Nephron progenitor cell (in vitro differentiated cells): ENCODE data around the gene HPCAL1.
A peak's percentile ranks its signal among the peaks of the same experiment; 100 is the strongest.
"Not testable (repeated sequence)": the region's sequence is repeated elsewhere in the genome, so short reads cannot be mapped to it uniquely, and the experiment has no call there.

Source experiments
- DNase-seq: peaks from one replicate; pipeline ENCODE4 v3.0.0; 2021
- H3K27ac Mint-ChIP-seq: 2 replicates; pipeline ENCODE4 v1.8.0; 2021; ENCODE audit warnings: mild to moderate bottlenecking, moderate library complexity, mixed read lengths
- H3K27me3 Mint-ChIP-seq: 2 replicates; pipeline ENCODE4 v1.8.0; 2021; ENCODE audit warnings: mild to moderate bottlenecking, low read depth, mixed read lengths; ENCODE audit not compliant: poor library complexity
- H3K36me3 Mint-ChIP-seq: 2 replicates; pipeline ENCODE4 v1.8.0; 2021; ENCODE audit warnings: low read depth, mixed read lengths
- H3K4me1 Mint-ChIP-seq: 2 replicates; pipeline ENCODE4 v1.8.0; 2021; ENCODE audit warnings: mixed read lengths
- H3K4me3 Mint-ChIP-seq: 2 replicates; pipeline ENCODE4 v1.8.0; 2021; ENCODE audit warnings: mild to moderate bottlenecking, moderate library complexity, mixed read lengths
- H3K9me3 Mint-ChIP-seq: 2 replicates; pipeline ENCODE4 v1.8.0; 2021; ENCODE audit warnings: mild to moderate bottlenecking, moderate library complexity, mixed read lengths
- TF ChIP-seq, protein P1 (sequence below): fragments of 200-600 bp; sonication (generic); IDR thresholded peaks from 2 replicates; pipeline ENCODE4 v1.5.0; 2021; ENCODE audit warnings: antibody characterized with exemption

Gene HPCAL1

DNA sequence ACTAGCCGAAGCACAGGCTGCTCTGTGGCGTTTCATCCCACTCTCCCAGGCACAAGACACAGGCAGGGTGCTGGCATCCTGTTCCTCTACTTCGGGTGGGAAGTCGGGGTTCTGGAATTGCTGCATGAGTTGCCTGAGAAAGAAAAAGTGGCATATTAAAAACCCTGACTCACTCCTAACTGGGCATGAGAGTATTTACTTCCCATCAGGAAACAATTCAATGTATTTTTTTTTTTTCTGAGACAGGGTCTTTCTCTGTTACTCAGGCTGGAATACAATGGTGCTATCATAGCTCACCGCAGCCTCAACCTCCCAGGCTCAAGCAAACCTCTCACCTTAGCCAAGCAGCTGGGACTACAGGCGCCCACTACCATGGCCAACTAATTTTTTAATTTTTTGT lies 138.0 kb downstream of the HPCAL1 start:
- no peak for DNase-seq
- Mint-ChIP-seq H3K27ac (no peak overlapping the region), H3K9me3 (no peaks in the 10 kb centered on the region)

DNA sequence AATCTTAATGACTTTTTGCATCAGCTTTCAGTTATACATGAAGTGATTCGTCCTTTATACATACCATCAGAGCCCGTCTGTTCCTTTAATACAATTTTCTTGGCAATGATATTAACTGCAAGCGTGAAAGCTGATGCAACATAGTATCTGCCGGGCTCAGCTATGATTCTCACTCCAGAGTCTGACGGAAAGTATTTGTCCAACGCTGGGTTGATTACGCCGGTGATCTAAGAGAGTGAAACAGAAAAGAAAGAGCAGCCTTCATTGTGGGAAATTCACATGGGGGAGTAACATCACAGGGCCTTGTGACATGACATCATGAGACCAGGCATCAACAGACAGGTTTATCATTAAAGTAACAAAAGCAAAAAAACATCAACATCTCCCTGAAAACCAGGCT lies 139.2 kb downstream of the HPCAL1 start:
- H3K27me3 Mint-ChIP-seq, result no peaks in the 10 kb centered on the region
- peaks cover 54% of the 10 kb centered on the region for H3K36me3 Mint-ChIP-seq
- no peak for DNase-seq
- peaks cover 14% of the 10 kb centered on the region for H3K4me1 Mint-ChIP-seq
- TF ChIP-seq, protein P1, sequence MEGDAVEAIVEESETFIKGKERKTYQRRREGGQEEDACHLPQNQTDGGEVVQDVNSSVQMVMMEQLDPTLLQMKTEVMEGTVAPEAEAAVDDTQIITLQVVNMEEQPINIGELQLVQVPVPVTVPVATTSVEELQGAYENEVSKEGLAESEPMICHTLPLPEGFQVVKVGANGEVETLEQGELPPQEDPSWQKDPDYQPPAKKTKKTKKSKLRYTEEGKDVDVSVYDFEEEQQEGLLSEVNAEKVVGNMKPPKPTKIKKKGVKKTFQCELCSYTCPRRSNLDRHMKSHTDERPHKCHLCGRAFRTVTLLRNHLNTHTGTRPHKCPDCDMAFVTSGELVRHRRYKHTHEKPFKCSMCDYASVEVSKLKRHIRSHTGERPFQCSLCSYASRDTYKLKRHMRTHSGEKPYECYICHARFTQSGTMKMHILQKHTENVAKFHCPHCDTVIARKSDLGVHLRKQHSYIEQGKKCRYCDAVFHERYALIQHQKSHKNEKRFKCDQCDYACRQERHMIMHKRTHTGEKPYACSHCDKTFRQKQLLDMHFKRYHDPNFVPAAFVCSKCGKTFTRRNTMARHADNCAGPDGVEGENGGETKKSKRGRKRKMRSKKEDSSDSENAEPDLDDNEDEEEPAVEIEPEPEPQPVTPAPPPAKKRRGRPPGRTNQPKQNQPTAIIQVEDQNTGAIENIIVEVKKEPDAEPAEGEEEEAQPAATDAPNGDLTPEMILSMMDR, result no peak
- H3K27ac Mint-ChIP-seq, result peak overlapping the region; percentile 27
- no peak overlapping the region for H3K4me3 Mint-ChIP-seq
- H3K9me3 Mint-ChIP-seq, result no peaks in the 10 kb centered on the region

More for the DNA sequence above, 138.0 kb downstream of the HPCAL1 start:
- Mint-ChIP-seq H3K27me3 (no peaks in the 10 kb centered on the region), H3K36me3 (peaks cover 54% of the 10 kb centered on the region), H3K4me1 (peaks cover 3% of the 10 kb centered on the region), H3K4me3 (no peak overlapping the region)
- TF ChIP-seq, protein P1, result no peak

DNA sequence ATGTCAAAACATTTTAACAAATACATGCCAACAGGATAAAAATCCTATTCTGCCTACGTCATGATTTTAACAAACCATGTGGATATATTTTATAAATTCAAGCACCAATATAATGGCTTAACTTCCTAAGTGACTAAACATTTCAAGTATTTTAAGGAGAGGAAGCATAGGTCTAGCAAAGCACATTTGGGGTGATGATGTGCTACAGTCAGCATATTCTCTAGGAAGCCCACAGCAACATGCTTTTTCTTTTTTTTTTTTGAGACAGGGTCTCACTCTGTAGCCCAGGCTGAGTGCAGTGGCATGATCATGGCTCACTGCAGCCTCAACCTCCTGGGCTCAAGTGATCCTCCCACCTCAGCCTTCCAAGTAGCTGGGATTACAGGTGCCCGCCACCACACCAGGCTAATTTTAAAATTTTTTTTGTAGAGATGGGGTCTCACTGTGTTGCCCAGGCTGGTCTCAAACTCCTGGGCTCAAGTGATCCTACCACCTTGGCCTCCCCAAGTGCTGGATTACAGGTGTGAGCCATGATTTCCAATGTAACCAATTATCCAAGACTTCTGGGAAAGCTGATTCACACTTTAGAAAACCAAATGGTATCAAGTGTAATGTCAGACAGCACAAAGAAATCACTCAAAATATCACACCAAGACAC lies 139.9 kb downstream of the HPCAL1 start:
- H3K9me3 Mint-ChIP-seq, result not testable (repeated sequence)
- peak overlapping the region; percentile 27 for H3K27ac Mint-ChIP-seq

DNA sequence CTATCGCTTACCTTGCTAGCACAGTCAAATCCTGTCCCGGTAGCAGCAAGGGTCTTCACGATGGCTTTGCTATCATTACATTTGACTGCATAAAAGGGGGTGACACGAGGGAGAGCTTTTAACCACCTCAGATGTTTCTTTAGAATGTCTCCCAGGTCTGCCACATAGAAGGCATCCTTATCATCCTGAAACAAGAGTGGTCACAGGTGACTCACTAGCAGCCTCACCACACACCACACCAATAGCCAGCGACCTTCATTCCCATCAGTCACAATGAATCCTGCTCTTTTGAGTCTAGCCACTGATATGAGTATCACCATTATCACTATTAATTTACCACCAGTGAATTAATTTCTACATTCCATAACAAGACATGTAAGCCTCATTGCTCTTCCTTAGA lies 141.8 kb downstream of the HPCAL1 start:
- H3K27me3 Mint-ChIP-seq, result no peaks in the 10 kb centered on the region
- no peaks in the 10 kb centered on the region for H3K9me3 Mint-ChIP-seq
- no peak overlapping the region for H3K4me3 Mint-ChIP-seq
- no peak overlapping the region for H3K27ac Mint-ChIP-seq
- H3K36me3 Mint-ChIP-seq, result peaks cover 51% of the 10 kb centered on the region
- no peak for DNase-seq
- TF ChIP-seq, protein P1, result no peak
- peaks cover 25% of the 10 kb centered on the region for H3K4me1 Mint-ChIP-seq

More for the DNA sequence above, 139.9 kb downstream of the HPCAL1 start:
- DNase-seq, H3K4me3 Mint-ChIP-seq, H3K27me3 Mint-ChIP-seq: not testable (repeated sequence)
- Mint-ChIP-seq H3K4me1 (peaks cover 20% of the 10 kb centered on the region), H3K36me3 (peaks cover 54% of the 10 kb centered on the region)

DNA sequence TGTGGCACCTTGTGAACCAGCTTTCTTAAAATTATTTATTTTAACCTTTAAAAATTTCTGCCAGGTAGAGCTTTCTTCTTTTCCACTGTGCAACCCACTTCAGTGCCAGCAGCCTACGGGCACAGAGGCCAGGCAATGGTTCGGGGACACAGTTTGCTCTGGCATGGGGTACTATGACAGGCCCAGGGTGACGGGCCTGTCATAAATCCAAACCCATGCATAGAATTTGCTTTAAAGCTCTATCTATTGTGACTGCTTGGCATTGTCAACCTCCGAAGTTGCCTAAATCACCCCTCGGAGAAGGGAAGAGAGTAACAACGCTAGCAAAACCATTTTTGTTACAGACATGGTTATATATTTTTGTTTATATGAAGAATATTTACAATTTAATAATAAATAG lies 143.9 kb downstream of the HPCAL1 start:
- Mint-ChIP-seq H3K9me3 (no peaks in the 10 kb centered on the region), H3K4me1 (peaks cover 44% of the 10 kb centered on the region), H3K36me3 (peaks cover 32% of the 10 kb centered on the region), H3K4me3 (peak overlapping the region; percentile 90), H3K27me3 (no peaks in the 10 kb centered on the region), H3K27ac (no peak overlapping the region)
- no peak for DNase-seq
- TF ChIP-seq, protein P1, result no peak

DNA sequence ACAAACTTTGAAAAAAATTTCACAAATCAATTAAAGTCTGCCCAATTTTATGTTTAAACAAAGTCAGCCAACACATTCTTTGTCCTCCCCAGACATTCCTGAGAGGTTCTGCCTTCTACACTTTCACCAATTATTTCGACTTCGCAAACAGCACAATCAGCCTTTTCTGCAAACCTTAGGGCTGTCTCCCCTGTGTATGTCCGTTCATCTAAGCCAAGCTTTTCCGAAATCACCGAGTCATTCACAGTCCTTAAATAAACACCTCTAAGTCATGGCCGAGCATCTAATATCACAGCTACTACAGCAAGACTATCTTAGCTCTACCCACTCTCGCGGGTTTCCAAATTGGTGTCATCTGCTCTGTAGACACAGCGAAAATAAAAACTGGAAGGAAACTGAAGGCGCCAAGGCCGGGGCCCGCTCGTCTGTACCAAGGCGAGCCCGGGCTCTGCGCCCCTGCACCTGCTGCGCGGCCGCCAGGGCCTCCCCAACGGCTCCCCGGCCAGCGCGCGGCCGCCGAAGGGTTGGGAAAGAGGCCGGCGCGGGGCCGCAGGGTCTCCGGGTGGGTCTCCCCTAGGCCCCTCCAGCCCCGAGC lies 144.7 kb downstream of the HPCAL1 start:
- Mint-ChIP-seq H3K36me3 (peaks cover 24% of the 10 kb centered on the region), H3K27me3 (no peaks in the 10 kb centered on the region), H3K4me3 (peak overlapping the region; percentile 90), H3K9me3 (no peaks in the 10 kb centered on the region), H3K4me1 (peaks cover 44% of the 10 kb centered on the region), H3K27ac (peak overlapping the region; percentile 81)
- DNase-seq, result no peak
- TF ChIP-seq, protein P1, result no peak
